ENCODE measurements around the gene DEGS2.

DNA sequence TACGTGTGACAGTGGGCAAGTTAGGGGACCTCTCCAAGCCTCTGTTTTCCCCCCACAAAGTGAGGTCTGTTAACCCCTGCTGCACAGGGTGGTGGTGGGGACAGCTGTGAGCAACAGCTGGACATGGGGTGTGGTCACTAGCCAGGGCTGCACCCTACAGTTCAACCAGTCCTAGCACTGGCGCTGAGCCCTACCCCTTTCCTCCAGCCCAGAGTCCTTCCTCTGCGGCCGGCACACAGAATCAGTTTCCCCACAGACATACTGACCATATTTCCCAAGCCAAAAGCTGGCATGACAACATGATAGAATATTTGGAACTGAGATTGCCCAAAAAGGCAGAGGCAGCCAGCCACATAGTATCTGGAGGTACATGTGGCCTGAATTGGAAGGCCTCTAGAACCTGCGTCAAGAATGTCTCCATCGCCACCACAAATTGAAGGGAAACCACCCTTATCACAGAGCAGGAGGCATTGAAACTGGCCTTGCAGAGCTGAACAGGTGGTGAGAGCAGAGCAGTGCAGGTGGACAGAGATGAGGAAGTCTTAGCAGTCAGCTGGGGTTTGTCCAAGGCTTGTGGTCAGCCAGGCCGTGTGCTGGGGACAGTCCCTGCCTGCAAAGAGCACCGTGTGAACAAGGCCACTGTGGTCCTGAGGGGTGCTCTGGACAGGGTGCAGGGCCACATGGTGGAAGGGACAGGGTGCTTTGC, 21.2 kb downstream of the DEGS2 start:
- TF ChIP-seq, protein P1, sequence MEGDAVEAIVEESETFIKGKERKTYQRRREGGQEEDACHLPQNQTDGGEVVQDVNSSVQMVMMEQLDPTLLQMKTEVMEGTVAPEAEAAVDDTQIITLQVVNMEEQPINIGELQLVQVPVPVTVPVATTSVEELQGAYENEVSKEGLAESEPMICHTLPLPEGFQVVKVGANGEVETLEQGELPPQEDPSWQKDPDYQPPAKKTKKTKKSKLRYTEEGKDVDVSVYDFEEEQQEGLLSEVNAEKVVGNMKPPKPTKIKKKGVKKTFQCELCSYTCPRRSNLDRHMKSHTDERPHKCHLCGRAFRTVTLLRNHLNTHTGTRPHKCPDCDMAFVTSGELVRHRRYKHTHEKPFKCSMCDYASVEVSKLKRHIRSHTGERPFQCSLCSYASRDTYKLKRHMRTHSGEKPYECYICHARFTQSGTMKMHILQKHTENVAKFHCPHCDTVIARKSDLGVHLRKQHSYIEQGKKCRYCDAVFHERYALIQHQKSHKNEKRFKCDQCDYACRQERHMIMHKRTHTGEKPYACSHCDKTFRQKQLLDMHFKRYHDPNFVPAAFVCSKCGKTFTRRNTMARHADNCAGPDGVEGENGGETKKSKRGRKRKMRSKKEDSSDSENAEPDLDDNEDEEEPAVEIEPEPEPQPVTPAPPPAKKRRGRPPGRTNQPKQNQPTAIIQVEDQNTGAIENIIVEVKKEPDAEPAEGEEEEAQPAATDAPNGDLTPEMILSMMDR (IDR thresholded peaks at IDR 0.05; ENCODE audit: borderline replicate concordance, extremely low read depth, low read length, poor library complexity, severe bottlenecking), result no peak
- TF ChIP-seq EZH2 (IDR thresholded peaks at IDR 0.05; ENCODE audit: borderline replicate concordance, low read depth, low read length, severe bottlenecking), result no peak
